Right lobe of liver (tissue), 4 donors: ENCODE measurements around the gene PDZD2.

ENCODE experiments used
- CTCF ChIP-seq, 4 donors: fragments of 200-600 bp in 3 of 4; fragments of 450-650 bp in 1 of 4; IDR thresholded peaks; one replicate each; pipeline versions ENCODE4 v1.5.1 to v1.8.0; 2016 to 2022; ENCODE audit warnings: antibody characterized with exemption in 4 of 4, mild to moderate bottlenecking in 2 of 4
- POLR2A ChIP-seq: fragments of 450-650 bp; IDR thresholded peaks from one replicate; pipeline ENCODE4 v1.6.1; 2017; ENCODE audit warnings: antibody characterized with exemption, mild to moderate bottlenecking
- donor health status: DM: no; HTN: no; CAD: no.
- donor health status: DM: no; HTN: no; CAD: no.
- donor health status: DM: no; HTN: yes; CAD: no.

- no peak for TF ChIP-seq POLR2A
- no peak for TF ChIP-seq CTCF (IDR thresholded peaks at IDR 0.05)
Observed at GRCh38 chr5:31967461-31967860, 328.5 kb downstream of the PDZD2 start.
